GM18868 (cell line): ENCODE measurements around the gene DDX47.

Experiments used
- ATAC-seq: cut with Tn5 transposase; IDR thresholded peaks from one replicate; pipeline ENCODE4 v1.9.1; 2021; ENCODE audit warnings: mild to moderate bottlenecking, moderate library complexity; ENCODE audit not compliant: unreplicated experiment

Gene DDX47

DNA sequence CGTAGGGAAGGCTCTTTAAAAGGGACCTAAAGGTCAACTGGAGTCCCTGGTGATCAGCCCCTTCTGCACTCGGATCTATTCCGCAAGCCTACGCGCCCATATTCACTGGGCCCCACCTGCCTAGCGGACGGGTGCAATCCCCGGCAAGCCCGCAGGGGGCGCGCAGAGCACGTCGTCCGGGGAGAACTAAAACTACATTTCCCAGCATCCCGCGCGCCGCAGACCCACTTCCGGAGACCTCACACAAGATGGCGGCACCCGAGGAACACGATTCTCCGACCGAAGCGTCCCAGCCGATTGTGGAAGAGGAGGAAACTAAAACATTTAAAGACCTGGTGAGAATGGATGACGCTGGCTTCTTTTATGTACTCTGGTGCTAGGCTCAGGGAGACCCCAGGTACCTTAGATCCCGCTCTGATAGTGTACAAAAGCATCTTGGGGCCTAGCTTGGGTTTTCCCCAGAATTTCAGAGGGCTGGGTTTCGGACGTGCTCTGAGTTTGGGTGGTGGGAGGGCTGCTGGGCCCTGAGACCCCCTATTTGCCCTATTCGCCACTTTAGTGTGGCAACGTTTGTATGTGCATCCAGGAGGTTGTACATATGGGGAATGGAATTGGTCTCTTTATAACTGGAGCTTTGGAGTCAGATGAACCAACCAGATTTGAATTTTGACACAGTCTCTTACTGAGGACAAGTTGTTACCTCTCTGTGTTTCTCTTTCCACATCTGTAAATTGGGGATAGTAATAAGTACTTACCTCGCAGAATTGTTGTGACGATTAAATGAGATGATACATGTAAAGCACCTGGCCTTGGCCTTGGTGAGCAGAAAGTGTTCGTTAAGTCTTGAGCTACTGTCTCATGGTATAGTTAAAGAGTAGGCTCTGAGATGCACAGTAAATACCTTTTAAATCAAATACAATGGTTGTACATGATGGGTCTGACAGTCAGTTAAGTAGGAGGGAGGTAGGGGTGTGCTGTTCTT, at the start of gene DDX47:
Gene DDX47, plus strand, starts transcription at position 227 of the 982 bp plus-strand sequence. Its CDS starts 22 bp downstream, at position 249.
- ATAC-seq, result peak; percentile 85

DNA sequence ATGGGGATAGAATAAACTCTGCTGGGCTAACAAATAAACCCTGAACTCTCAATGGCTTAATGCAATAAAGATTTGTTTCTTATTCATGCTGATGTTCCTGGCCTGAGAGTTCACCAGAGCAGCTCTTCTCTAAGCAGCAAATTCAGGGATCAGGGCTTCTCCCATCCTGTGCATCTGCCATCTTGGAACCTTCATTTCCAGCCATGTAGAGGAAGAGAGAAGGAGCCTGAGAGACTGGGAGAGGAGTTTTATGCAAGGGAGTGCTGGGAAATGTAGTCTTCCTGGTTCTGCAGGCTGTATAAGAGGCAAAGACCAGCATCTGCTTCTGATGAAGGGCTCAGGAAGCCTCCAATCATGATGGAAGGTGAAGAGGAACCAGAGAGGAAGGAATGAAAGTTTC, 48.3 kb upstream of the DDX47 start:
- no peak for ATAC-seq

DNA sequence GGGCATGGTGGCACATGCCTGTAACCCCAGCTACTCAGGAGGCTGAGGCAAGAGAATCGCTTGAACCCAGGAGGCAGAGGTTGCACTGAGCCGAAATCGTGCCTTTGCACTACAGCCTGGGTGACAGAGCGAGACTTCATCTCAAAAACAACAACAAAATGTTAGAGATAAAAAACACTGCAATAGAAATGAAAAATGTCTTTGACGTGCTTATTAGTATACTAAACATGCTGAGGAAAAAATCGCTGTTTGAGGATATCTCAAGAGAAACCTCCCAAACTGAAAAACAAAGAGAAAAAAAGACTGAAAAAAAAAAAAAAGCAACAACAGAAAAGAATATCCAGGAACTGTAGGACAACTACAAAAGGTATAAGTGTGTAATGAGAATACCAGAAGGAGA, 42.9 kb upstream of the DDX47 start:
- ATAC-seq, result no peak

DNA sequence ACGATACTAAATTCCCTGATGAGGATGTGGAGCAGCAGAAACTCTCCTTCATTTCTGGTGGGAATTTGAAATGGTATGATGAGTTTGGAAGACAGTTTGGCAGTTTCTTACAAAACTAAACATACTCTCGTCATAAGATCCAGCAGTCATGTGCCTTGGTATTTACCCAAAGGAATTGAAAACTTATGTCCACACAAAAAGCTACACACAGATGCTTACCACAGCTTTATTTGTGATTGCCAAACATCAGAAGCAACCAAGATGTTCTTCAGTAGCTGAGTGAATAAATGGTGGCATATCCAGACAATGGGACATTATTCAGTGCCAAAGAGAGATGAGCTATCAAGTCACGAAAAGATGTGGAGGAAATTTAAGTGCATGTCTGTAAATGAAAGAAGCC, 38.4 kb upstream of the DDX47 start:
- no peak for ATAC-seq

DNA sequence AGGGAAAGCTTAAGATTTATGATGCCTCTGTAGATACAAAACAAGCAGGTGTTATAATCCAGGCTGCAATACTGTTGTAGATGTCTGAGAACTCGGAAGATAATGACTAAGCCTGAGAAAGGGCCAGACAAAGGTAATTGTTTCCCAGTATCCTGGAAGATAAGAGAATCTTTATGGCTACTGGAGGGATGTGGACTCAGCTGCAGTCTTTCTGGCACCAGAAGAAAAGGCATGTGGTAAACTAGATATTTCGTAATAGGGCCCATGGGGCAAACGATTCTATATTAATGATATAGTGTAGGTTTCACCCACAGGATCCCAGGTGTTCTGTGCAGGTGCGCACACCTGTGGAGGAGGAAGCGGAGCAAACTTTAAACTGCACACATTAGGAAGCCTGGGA, 36.9 kb upstream of the DDX47 start:
- ATAC-seq, result no peak

DNA sequence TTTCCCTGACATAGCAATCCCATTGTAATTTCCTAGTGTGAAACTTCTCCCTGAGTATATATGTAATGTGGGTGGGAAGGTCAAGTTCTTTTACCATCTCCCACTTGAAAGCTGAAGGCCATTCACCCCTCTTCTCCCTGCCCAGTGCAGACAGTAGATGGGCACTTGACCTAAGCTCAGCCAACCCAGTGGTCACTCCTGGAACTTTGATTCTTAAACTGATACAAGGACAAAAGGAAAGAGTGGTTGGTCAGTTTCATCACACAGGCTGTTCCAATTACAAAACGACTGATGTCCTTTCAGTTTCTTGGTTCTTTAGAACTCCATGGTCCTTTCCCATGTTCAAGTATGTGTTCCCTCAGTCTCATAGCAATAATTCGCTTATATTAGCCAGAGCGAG, 36.1 kb upstream of the DDX47 start:
- ATAC-seq, result no peak

DNA sequence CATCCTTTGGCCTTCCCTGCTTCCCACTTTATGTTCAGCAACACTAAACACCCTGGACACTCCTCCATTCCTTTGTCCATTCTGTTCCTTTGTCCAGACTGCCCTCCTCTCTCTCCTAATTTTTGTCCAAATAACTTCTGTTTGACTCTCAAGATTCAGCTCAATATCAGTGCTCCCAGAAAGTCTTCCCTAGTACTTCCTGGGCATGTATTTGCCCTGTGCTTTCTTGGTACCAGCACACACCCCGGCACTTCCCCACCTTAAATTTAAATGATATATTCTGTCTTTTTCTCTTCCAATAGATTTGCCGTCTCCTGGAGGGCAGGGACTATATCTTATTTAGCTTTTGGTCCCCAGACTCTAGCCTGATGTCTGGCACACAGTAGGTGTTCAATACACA, 34.1 kb upstream of the DDX47 start:
- no peak for ATAC-seq

DNA sequence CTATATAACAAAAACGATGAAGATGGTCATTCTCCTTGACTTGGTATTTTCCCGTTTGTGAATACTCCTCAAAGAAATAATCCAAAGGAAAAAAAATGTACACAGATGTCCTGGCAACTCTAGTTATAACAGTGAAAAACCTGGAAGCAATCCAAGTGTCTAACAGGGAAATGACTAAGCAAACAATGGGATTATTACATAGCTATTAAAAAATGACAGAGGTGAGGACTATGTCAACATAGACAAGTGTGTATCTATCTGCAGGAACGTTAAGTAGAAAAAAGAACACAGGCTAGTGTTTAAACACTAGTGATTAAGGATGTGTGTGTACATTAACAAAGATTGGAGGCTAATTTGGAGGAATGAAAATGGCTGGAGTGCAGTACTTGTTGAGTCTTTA, 33.6 kb upstream of the DDX47 start:
- ATAC-seq, result no peak

DNA sequence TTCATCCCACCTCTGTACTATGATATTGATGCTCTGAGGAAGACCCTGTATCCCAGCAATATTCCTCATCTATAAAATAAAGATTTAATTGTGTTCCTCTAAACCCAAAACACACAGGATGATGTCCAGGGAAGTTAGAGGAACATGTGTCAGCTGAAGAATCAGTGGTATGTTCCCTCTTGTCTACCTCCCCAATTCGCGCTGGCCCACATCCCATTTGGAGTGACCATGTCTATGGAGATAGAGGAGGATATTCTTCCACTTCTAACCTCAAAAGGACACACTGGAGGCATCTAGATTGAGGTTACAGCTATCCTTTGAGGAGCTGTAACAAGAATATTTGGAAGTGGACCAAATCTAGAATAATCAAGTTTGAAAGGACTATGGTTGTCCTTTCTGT, 29.0 kb upstream of the DDX47 start:
- no peak for ATAC-seq

DNA sequence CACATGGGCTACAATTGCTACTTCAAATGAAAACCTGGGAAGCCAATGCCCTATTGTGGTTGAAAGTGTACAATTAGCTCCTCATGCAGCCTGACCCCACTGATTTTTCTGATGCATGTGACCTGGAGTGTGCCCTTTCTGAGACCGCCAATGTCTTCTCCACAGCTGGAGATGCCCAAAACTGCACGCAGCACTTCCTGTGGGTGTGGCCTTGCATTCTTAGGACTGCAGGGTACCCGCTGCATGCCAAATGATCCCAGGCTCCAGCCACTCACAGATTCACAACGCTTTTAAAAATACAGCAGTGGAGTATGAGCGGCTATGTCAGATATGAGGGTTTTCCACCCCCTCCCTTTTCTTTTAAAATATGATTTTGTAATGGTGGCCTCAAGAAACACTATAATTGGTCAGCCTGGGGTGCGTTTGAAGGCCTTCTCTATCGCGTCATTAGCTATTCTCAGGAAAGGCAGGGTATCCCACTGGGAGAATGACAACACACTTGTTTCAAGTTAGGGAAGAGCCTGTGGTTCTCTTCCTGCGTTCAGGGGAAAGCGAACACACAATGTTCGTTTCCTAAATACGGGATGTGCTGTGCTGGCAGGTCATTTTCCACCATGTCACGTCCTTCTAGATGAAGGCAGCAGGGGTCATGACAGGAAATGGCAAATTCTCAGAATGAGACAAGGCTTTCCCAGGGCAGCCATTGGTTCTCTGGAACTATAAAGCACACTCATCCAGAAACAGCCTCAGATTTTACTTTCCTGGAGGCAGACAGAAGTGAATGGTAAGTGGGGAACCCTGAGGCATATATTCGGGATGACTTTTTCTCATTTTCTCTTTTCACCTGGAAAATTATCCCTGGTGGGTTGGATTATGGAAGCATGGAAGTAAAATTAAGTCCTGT, 28.0 kb upstream of the DDX47 start, which contains the start of gene APOLD1:
Gene APOLD1, plus strand, starts transcription at position 749 of the 904 bp plus-strand sequence. Its CDS starts 33 bp downstream, at position 782.
- no peak for ATAC-seq

DNA sequence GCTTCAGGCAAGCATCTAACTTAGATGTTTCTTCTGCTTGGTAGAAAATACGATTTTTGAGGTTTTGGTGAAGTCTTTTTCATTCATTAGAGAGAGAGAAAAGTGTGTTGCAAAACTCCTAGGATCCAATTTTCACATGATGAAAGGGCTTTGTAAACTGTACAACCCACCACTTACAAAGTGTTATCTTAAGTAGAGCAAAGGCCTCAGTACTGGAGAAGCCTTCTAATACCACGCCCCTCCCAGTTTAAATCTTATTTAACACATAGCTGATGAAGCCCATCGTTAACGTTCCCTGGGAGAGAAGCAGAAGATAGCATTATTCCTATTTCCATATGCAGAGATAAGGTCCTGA, 26.8 kb upstream of the DDX47 start:
- ATAC-seq, result peak; percentile 17

DNA sequence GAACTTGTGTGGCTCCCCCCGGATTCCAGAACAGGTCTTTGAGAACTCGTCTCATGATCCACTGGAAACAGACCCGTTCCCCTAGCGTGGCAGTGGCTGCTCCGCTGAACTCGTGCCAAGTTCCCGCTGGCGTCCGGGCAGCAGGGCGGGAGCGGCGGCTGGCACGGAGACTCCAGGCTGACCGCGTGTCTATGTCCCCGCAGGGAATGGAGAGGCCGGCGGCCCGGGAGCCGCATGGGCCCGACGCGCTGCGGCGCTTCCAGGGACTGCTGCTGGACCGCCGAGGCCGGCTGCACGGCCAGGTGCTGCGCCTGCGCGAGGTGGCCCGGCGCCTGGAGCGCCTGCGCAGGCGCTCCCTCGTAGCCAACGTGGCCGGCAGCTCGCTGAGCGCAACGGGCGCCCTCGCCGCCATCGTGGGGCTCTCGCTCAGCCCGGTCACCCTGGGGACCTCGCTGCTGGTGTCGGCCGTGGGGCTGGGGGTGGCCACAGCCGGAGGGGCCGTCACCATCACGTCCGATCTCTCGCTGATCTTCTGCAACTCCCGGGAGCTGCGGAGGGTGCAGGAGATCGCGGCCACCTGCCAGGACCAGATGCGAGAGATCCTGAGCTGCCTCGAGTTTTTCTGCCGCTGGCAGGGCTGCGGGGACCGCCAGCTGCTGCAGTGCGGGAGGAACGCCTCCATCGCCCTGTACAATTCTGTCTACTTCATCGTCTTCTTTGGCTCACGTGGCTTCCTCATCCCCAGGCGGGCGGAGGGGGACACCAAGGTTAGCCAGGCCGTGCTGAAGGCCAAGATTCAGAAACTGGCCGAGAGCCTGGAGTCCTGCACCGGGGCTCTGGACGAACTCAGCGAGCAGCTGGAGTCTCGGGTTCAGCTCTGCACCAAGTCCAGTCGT, 26.2 kb upstream of the DDX47 start:
- ATAC-seq, result peak; percentile 83

DNA sequence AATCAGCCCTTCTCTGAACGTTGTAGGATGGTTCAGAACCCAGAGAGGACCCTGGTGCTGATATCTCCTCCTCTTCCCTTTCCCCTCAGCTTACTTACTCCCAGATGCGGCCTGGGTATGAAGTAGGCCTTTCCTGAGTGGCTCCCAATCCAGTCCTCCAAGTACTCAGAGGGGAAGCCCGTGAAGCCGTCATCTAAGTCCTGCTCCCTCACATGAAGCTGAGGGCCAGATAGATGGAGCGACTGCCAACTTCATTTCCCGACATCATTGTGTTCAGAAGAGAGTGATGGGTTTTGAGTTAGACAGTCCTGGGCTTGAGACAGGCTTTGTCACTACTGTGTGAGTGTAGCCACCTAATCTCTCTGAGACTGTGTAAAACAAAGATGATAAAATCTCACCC, 25.0 kb upstream of the DDX47 start:
- ATAC-seq, result no peak

DNA sequence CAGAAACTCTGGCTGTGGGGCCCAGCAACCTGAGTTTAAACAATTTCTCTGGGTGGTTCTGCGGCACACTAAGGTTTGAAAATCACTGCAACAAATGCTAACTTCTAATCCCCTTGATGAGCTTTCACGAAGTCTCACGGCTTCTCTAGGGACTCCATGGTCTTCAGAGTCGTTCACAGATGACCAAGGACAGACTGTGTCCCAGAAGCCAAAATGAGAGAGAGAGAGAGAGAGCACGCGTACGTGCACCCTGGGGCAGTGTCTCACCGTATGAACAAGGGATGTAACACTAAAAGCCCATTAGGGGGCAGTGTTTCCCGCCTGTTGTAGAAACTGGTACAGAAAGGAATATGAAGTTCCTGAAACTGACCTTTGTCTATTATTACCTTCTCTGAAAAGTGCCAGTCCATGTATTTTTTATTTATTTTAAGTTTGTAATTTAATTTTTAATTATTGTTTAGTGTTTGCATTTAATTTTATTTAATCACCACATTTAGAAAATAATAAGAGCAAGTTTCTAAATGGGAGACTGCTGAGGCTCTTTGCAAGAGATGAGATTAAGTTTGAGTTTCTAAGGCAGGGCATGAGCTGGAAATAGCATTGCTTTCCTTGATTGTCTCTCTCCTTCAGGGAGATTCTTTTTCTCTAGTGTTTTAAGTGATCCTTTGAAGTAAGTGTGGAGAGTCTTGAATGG, 24.3 kb upstream of the DDX47 start:
- ATAC-seq, result peak; percentile 65

DNA sequence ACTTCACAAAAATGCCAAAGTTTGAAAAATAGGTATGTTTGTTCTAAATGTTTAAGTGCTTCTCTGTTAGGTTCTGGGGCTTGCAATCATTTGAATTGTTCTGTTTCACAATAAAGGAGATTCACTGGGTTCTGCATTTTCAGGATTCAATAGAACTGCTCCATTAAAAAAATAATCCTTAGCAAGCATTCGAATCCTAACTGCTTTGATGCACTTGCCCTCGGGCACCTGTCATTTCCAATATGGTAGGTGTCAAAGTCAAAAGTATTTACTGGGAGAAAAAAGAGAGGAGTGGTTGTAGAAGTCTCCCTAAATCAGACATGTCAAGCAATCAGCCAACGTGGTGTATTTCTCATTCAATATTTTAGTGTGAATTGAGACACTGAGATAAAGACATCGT, 22.2 kb upstream of the DDX47 start:
- no peak for ATAC-seq

DNA sequence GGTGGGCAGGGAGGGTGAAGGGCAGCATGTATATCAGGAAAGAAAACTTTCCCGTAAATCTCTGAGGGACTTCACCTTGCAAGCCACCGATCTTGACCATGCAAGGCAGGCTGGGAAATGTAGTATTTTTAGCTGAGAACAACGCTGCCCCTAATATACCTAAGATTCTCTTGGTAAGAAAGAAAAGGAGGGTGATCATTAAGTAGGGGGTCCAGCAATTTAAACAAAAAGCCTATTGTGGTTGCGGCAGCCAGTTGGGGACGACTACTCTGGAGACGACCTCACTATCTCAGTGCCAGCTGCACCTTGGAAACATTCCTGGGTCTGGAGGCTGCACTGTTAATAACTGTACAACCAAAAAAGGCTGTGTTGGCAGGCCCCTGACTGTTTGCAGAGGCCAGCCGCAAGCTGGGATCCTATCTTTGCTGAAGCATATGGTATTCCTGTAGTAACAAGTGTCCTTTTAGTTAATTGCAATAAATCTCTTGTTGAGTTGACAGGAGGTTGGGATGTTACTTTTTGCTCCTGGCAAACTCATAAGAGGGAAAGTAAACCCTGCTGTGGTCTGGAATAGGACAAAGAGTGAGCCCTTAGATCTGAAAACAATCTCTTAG, 21.3 kb upstream of the DDX47 start:
- ATAC-seq, result no peak

DNA sequence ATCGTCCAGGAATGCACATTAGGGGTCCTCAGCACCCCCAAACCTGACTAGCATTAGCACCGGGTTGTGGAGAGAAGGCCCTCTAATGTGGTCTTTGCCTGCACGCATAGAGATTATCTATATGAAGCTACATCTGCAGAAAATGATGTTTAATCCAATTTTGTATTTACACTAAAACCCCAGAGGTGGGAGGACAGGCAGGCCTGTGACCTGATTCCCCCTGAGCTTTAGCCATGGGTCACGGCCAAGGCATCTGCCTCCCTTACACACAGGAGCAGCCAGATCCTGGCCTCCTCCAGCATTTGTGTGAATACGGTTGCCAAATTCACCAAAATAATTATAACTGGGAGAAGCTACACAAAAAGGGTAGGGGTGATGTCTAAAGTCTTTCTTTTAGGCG, 20.7 kb upstream of the DDX47 start:
- no peak for ATAC-seq

DNA sequence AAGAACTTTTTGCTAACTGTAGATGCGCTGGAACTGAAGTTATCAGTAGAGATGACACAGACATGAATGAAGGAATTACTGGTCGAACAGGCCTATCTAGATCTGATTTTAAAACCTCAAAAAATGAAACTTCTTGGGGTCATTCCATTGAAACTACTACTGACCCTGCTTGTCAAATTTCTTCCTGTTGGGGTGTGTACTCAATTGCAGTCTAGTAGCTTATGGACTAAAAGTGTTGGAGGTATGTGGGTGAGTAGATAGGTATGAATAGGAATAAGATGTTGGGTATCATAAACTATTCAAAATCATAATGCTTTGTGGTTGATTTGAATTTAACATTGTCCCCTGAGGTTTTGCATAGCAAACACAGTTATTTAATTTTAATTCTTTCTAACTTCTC, 18.5 kb upstream of the DDX47 start:
- no peak for ATAC-seq

DNA sequence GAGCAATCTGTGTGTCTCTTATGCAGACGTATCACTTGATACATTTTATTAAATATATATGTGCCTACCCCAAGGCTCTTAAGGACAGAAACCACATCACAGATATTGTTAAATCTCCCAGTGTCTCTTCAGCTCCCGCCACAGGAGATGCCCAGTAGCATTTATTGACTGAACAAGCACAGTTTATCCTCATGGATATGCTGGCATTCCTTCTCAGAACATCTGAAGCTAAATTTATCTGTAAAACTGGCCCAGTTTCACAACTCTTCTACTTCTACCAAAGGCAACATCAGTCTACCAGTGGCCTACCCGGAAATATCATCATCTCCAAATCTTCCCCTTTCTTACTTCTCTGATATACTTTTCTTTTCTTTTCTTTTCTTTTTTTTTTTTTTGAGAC, 17.0 kb upstream of the DDX47 start:
- no peak for ATAC-seq
